ENCODE results near the gene SLC1A3.

Gene SLC1A3

DNA sequence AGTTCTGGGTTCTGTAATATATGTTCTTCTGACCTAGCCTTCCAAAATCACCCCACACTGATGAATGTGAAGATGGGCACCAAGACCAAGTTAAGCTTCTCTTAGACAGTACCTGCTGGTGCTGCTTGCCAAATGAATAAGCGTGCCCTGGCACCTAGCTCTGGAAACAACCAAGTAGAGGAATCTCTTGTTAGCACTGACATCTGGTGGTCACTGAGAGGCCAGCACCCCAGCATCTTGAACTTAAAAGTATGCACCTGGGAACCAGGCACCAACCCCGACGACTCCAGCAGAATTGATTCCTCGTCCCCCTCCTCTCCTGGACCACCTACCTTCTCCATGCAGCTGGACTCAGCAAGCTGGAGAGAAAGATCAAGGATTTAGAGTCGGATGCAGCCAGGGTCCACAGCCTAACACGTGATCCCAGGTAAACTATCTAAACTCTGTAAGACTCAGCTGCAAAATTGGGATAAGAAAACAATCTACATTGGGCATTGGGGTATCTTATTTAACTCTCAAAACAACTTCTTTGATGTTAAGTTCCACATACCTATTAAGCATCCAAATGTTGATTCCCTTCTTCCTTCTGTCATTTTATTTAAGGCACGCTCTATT is 89.8 kb downstream of the SLC1A3 start:
- peak; percentile 46 for DNase-seq (ENCODE audit: low read depth, low spot score)
- H3K4me3 ChIP-seq (ENCODE audit: low read length): no peak overlapping the region

DNA sequence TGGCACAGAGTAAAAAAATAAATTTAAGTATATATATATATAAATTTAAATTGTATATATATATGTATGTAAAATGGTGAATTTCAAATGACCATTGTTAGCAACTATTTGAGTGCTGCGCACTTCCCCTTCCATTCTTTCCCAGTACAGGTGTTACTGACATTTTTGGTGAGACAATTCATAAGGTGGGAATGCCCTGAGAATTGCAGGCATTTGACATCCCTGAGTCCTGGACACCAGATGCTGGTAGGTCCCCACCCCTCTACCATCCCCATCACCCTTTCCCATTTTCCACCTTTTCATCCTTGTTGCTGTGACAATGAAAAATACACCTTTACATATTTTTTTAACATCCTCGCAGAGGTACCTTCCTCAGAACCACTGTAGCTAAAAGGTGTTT is 91.6 kb downstream of the SLC1A3 start:
- H3K4me3 ChIP-seq (ENCODE audit: low read length): no peak overlapping the region
- no peak for DNase-seq (ENCODE audit: low read depth, low spot score)

DNA sequence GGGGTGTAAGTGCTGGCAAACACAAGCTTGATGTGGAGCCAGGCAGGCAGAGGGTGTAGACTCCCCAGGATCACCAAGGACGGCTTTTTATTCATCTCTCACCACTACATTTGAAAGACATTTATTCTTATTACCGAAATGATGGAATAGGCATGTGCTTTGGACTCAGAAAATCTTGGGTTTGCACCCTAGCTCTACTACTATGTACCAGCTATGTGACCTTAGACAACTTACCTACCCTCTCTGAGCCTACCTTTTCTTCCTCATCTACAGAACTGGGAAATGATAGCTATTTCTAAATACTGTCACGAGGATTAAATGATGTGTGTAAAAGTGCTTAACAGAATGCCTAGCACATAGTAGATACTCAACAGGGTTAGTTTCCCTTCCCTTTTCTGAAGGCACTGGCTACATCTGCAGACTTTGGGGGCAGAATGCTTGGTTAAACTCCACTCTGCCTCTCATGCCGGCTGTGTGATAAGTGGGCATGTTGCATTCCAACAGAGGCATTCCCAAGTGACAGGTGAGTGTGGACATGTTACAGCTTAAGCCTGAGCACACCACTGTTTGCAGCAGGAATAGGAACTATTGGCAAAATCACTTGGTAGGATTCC is 94.8 kb downstream of the SLC1A3 start:
- no peak overlapping the region for H3K4me3 ChIP-seq (ENCODE audit: low read length)

DNA sequence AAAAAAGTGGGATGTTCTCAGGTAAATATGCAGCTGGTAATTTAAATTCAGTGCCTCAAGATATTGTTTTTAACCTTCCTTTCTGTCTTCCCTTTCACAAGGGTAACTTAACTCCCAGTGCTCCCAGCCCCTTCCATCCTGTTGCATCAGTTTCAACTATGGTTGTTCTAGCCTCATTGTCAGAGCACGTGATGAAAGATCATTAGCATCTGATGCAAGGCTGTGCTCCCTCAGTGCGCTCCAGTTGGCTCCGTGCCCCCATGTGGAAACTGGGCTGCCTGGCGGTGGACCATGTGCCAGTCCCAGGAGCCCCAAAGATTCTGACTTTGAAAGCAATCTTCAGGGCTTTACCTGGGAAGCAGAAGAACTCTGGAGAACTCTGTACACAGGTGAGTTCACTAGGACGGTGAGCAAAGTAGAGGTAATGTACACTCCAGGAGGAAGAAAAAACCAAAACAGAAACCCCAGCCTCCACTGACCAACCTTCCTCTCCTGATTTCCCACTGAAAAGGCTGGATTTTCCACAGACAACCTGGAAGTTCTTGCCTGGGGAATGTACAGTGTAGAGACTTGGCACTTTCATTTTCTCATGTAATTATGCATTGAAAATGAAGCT is 96.9 kb downstream of the SLC1A3 start:
- DNase-seq (ENCODE audit: low read depth, low spot score): no peak
- H3K4me3 ChIP-seq (ENCODE audit: low read length): no peak overlapping the region

More for the DNA sequence above, 94.8 kb downstream of the SLC1A3 start:
- DNase-seq (ENCODE audit: low read depth, low spot score): no peak

DNA sequence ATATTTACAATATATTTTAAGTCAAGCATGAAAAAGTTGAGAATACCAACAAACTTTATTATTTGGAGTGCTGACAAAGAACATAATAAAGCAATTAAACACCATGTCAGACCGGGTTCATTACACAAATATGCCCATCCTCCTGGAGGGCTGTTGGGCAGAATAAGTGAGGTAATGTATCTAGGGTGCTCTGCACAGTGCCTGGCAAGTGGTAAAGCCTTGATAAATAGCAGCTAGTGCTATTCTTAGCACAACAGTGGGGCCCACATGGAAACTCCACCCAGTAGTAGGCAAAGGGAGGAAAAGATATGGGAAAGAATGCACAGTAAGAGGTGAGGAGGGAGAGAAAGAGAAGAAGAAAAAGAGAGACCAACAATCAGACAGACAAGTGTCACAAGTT is 97.7 kb downstream of the SLC1A3 start:
- no peak overlapping the region for H3K4me3 ChIP-seq (ENCODE audit: low read length)
- no peak for DNase-seq (ENCODE audit: low read depth, low spot score)

DNA sequence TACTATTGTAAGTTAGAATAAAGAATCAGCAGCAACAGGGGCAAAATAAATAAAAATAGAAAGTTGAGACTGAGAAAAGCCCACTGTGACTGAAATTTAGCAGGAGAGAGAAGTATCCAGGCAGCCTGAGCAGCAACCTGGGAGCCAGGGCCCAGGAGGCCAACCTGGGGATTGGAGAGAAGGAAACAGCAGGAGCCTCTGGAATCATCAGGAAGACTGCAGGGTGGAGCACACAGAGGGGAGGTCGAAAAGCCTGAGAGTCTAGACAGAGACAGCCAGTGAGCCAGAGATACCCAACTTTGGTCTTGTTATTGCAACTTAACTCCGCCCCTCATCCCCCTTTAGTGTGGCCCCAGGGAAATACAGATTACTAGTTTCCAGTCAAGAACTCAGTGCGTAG is 98.6 kb downstream of the SLC1A3 start:
- no peak for DNase-seq (ENCODE audit: low read depth, low spot score)
- no peak overlapping the region for H3K4me3 ChIP-seq (ENCODE audit: low read length)

DNA sequence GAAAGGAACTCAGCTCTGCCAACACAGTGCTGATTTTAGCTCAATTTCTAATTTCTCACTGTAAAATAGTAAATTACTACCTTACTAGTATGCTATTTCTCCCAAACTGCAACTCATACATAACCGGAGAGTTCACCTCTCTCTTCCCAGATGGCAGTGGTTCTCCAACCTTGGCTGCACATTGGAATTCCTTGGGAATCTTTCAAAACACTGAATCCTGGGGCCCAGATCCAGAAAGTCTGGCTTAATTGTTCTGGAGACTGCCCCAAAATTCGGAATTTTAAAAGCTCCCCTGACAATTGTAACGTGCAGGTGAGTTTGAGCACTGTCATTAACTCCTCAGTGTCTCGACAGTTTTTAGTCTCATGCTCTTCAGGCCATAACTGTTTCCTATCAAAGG is 100.3 kb downstream of the SLC1A3 start:
- no peak for DNase-seq (ENCODE audit: low read depth, low spot score)
- H3K4me3 ChIP-seq (ENCODE audit: low read length): no peak overlapping the region

DNA sequence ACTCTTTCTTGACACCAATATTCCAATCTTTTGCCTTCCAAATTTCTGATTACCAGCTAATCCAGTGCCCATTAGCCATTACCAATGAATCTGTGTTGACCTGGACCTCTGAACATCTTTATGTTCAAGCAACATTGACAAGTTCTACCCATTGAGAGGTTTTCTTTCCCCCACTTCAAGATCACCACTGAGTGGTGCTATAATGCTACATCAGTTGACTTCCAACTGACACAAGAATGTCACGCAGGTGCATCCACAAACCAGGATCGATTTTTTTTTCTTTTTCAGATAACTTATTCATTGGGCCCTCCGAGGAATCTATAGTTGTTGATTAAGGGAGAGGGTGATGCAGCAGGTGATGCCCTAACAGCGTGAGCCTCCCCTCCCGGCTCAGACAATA is 102.6 kb downstream of the SLC1A3 start:
- DNase-seq (ENCODE audit: low read depth, low spot score): no peak

DNA sequence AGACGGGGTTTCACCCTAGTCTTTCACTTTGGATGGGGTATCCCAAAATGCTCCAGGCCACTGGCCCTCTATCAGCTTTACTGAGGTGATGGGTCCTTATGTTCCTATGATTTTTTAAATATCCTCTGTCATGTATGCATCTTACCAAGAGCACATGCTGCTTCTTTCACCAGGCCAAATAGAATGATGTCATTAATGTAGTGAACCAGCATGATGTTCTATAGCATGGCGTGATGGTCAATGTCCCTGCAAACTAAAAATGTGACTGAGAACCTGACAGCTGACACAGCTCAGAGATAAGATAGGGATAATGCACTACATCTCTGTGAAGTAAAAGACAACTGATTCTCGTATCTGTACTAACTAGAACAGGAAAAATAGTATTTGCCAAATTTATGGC is 103.6 kb downstream of the SLC1A3 start:
- no peak for DNase-seq (ENCODE audit: low read depth, low spot score)

More for the DNA sequence above, 102.6 kb downstream of the SLC1A3 start:
- H3K4me3 ChIP-seq (ENCODE audit: low read length): no peak overlapping the region

DNA sequence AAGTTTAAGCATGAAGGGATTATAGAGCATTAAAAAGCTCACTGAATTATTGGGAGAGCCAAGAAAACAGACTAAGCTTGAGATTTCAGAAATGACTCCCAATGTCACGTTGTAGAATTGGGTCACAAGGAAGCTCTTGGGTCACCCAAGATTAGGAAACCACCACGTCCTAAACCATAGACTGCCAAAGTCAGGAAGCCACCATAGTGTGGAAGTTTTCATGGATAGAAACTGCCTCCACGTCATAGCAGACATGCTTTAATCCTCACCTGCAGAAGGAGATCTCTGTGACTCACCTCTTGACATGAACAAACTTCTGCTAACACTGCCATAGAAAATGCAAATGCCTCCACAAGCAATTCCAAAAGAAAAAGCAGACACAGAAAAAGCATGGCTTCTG is 106.3 kb downstream of the SLC1A3 start:
- DNase-seq (ENCODE audit: low read depth, low spot score): no peak
- no peak overlapping the region for H3K4me3 ChIP-seq (ENCODE audit: low read length)

More for the DNA sequence above, 103.6 kb downstream of the SLC1A3 start:
- no peak overlapping the region for H3K4me3 ChIP-seq (ENCODE audit: low read length)

DNA sequence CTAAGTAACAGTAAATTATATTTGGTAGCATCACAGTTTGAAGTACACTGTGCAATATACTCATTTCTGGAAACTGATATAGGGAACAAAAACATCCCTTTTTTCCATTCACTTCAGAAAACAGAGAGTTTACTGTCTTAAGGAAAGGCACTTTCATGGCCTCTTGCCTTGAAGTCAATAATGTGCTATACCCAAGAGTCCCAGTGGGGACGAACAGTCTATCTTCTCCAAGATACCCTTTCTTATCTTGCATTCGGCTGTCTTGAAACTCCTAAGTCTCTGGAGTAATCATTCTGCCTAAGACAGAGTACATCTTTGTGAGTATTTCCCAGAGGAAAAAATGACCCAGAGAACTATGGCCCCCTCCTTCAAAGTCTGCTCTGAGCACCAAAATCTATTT is 107.1 kb downstream of the SLC1A3 start:
- DNase-seq (ENCODE audit: low read depth, low spot score): no peak
- no peak overlapping the region for H3K4me3 ChIP-seq (ENCODE audit: low read length)

DNA sequence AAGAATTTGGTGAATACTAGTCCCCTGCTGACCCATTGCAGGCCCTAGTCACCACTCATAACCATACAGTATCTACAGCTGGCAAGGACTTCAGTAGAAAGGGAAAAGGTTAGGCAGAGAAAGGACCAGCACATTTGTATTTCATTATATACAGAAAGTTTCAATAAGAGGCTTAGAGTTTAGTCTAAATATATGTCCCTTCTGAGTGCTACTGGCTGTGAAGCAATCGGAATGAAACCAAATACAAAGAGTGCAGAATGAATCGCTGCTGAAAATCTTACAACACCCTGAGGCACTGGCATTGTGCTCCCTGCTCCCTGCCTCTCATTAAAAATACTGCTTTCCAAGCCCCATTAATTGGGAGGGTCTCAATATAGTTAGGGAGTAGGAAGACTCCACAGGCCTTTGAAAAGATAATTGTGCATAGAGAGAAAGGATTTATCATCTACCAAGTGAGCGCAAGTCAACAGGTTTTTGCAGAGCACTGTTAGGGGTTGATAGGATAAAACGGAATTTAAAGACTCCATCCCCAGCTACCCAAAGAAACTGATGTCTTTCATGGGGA is 110.8 kb downstream of the SLC1A3 start:
- no peak for DNase-seq (ENCODE audit: low read depth, low spot score)
- no peak overlapping the region for H3K4me3 ChIP-seq (ENCODE audit: low read length)

DNA sequence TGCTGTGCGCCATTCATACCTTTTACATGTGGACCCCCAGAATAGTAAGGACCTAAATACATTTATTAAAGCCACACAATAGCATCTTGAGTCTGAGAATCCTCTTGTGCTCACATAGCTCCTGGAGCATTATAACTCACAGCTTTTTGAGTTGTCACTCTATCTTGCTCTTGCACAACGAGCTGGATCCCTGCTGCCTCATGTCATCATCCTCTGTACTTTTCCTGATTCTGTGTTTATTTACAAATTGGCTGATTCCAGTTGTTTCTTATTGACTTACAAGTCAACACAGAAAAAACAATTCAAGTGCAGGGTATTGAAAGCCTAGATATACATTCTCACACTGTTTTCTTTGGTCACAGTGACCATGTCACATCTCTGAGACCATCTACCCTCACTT is 112.9 kb downstream of the SLC1A3 start:
- DNase-seq (ENCODE audit: low read depth, low spot score): no peak
- H3K4me3 ChIP-seq (ENCODE audit: low read length): no peak overlapping the region

DNA sequence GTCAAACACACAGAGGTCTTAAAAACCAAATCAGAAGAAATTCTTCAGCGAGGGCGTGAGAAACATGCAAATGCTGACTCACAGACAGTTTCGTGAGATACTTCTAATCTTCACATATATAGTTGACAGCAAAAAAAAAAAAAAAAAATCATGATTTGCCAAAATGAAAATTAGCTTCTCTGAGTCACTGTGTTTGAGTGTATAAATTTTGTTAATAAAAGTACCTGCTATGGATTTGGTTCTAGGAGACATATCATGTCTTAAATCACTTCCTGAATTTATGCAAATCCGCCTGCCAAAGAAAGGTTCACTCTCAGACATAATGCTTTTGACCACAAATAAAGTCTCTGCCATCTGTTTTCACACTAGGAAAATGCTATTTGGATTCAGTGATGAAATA is 114.3 kb downstream of the SLC1A3 start:
- DNase-seq (ENCODE audit: low read depth, low spot score): no peak
- no peak overlapping the region for H3K4me3 ChIP-seq (ENCODE audit: low read length)

DNA sequence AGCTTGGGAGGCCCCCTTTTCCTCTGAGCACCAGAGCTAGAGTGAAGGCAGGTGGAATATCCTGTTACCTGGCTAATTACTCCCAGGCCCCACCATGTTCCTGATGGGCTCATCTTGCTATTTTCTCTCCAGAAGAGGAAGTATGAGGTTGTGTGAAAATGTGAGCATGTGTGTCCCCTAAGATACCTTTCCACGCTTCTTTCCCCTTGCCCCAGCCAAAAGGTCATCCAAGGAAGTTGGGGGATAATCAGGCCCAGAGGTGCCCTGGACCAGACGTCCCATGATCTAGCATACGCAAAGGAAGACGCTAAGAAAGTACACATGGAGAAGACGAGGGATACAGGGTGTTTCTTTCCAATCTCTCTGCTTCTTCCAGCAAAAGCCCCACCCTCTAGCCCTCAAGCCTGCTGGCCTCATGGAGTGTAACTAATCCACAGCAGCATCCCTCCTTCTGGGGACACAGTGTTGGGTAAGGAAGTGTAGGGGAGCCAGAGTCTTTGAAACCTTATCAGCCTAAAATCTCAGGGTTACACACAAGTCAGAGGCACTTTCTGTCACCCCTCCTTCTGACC is 115.3 kb downstream of the SLC1A3 start:
- DNase-seq (ENCODE audit: low read depth, low spot score): no peak
- H3K4me3 ChIP-seq (ENCODE audit: low read length): no peak overlapping the region

DNA sequence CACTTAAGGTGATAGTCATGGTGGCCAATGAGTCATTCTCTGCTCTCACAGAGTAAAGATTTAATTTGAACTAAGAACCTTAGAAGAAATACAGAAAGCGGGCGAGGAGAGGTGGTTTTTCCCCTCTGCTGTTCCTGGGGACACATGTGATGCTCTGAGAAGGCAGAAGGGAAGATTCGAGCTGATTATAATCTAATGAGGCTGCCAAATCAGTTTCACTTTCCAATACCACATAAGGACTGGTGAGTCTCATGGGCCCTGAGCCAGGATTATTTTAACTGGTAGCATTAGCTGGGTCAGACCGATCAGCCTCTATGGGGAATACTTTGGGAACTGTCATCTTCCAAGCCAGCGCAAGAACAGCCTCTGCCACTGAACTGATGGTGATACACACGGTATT is 116.5 kb downstream of the SLC1A3 start:
- DNase-seq (ENCODE audit: low read depth, low spot score): no peak
- H3K4me3 ChIP-seq (ENCODE audit: low read length): no peak overlapping the region

DNA sequence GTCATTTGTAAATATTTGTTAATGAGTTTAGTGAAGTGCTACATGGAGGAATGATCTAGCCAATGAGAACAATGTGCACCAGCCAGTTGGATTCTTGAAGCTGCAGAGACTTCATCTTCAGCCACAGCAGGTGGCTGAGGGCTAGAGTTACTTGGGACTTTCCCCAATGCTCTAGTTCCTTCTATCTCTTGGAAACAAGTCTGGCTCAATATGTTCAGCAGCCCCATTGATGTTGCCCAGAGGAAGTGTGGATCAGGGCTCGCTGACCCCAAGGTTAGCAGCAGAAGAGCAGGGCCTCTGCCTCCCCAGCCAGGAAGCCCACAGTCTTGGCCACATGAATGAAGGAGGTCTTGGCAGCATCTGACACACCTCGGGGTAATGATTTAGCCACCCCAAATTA is 117.5 kb downstream of the SLC1A3 start:
- no peak overlapping the region for H3K4me3 ChIP-seq (ENCODE audit: low read length)
- DNase-seq (ENCODE audit: low read depth, low spot score): no peak

DNA sequence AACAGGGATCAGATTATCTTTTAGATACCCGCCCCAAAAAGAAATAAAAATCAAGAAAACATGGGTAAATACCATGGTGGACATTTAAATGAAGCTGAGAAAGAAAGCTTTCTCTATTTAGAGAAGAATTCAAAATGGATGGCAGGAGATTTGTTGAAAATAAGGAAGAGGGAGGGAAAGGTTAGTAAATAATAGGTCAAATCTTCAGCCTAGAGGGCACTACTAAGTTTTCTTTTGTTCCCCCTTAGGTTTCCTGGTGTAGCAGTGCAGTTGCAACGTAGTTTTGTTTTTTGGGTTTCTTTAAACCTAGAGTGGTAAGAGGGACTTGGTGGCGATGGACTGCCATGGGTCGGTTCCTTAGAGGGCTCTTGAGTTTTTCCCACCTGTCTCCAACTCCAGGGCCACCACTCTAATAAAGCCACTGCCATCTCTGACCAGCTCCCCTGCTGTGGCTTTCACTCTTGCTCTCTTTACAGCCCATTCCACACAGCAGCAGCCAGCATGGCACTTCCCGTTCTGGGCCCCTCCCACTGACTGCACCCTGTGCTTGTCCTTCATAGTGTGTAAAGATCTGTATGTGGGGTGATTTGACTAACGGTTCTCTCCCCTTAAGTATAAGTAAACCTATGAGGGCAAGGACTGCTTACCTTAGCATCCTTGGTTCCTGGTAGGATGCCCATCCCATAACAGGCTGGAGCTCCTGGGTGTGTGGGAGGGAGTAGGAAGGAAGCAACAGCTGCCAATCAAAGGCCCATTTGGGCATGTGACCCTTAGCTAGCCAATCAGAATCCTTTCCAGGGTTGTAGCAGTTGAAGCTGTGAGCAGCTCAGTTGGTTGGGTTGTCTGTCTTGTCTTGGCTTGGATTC is 118.3 kb downstream of the SLC1A3 start:
- no peak overlapping the region for H3K4me3 ChIP-seq (ENCODE audit: low read length)
- DNase-seq (ENCODE audit: low read depth, low spot score): peak; percentile 27

DNA sequence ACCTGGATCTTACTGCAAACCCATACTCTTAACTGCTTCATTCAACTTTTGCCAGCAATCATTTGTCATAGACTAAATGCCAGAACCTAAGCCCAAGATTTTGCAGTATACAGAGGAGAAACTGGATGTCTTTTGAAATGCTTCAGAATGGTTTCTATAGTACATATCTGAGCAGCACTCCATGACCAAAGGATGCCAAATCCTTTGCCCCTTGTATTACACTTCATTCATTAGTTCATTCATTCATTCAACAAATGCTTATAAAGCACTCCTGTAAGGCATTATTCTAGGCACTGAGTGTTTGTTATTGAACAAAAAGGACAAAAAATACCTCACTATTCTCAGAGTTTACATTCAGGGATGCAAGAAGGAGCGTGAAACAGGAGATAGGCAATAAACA is 119.9 kb downstream of the SLC1A3 start:
- no peak overlapping the region for H3K4me3 ChIP-seq (ENCODE audit: low read length)
- no peak for DNase-seq (ENCODE audit: low read depth, low spot score)
